Loucy (cell line): ENCODE data around the gene ERCC5.

Experiments used
- H2AFZ ChIP-seq: fragments of 200-600 bp; sonication (generic); 2 replicates; pipeline ENCODE4 v1.6.0; 2016; ENCODE audit warnings: antibody characterized with exemption, mild to moderate bottlenecking, low read length, moderate library complexity
- H3F3A ChIP-seq: fragments of 200-600 bp; 2 replicates; pipeline ENCODE4 v1.6.0; 2016; ENCODE audit warnings: antibody characterized with exemption, low read depth, mild to moderate bottlenecking
- H3K27me3 ChIP-seq: fragments of 200-600 bp; sonication (generic); 2 replicates; pipeline ENCODE4 v1.6.1; 2014; ENCODE audit warnings: low read length, mild to moderate bottlenecking; ENCODE audit not compliant: insufficient read depth, poor library complexity, severe bottlenecking
- H3K36me3 ChIP-seq: fragments of 200-600 bp; sonication (generic); 2 replicates; pipeline ENCODE4 v1.6.1; 2016; ENCODE audit warnings: low read length; ENCODE audit not compliant: insufficient read depth
- H3K4me1 ChIP-seq: fragments of 200-600 bp; sonication (generic); 2 replicates; pipeline ENCODE4 v1.5.1; 2014; ENCODE audit warnings: low read length, mild to moderate bottlenecking; ENCODE audit not compliant: insufficient read depth, poor library complexity, severe bottlenecking
- H3K4me2 ChIP-seq: fragments of 200-600 bp; sonication (generic); 2 replicates; pipeline ENCODE4 v1.6.0; 2014; ENCODE audit warnings: antibody characterized with exemption, low read length, low read depth, mild to moderate bottlenecking; ENCODE audit not compliant: poor library complexity, severe bottlenecking
- H3K4me3 ChIP-seq: fragments of 200-600 bp; sonication (generic); 2 replicates; pipeline ENCODE4 v1.5.1; 2014; ENCODE audit warnings: low read length, mild to moderate bottlenecking, mixed read lengths; ENCODE audit not compliant: poor library complexity, severe bottlenecking
- H3K79me2 ChIP-seq: fragments of 200-600 bp; sonication (generic); 2 replicates; pipeline ENCODE4 v1.6.1; 2014; ENCODE audit warnings: low read length; ENCODE audit not compliant: insufficient read depth
- H3K9ac ChIP-seq: fragments of 200-600 bp; sonication (generic); 2 replicates; pipeline ENCODE4 v1.6.0; 2014; ENCODE audit warnings: mild to moderate bottlenecking, low read depth, low read length, moderate library complexity; ENCODE audit not compliant: poor library complexity, severe bottlenecking
- H3K9me2 ChIP-seq: fragments of 200-600 bp; sonication (generic); replicated peaks from 2 replicates; pipeline ENCODE4 v1.6.1; 2016; ENCODE audit warnings: low read depth, low read length, mixed read lengths
- H3K9me3 ChIP-seq: fragments of 200-600 bp; sonication (generic); 2 replicates; pipeline ENCODE4 v1.6.1; 2014; ENCODE audit warnings: mild to moderate bottlenecking, antibody characterized with exemption, low read length, low read depth; ENCODE audit not compliant: insufficient read depth
- H4K20me1 ChIP-seq: fragments of 200-600 bp; sonication (generic); 2 replicates; pipeline ENCODE4 v1.6.0; 2014; ENCODE audit warnings: antibody characterized with exemption, low read length, mild to moderate bottlenecking; ENCODE audit not compliant: insufficient read depth, poor library complexity, severe bottlenecking
- CTCF ChIP-seq: fragments of 200-600 bp; sonication (generic); conservative IDR thresholded peaks from 2 replicates; pipeline ENCODE4 v1.5.1; 2014; ENCODE audit warnings: mild to moderate bottlenecking, antibody characterized with exemption, low read length
- EZH2phosphoT487 ChIP-seq: fragments of 200-600 bp; IDR thresholded peaks from 2 replicates; pipeline ENCODE4 v1.6.1; 2018; ENCODE audit warnings: antibody characterized with exemption, mild to moderate bottlenecking, moderate library complexity, borderline replicate concordance

Gene ERCC5

GRCh38 chr13:102830646-102831045 lies 15.2 kb upstream of the ERCC5 start:
- Histone ChIP-seq H3K4me3 (no peak overlapping the region), H3K4me1 (no peaks in the 10 kb centered on the region), H2AFZ (no peak overlapping the region), H3K9me2 (no peaks in the 10 kb centered on the region), H3K79me2 (no peaks in the 10 kb centered on the region), H3K4me2 (no peak overlapping the region), H3K9me3 (no peaks in the 10 kb centered on the region), H3K36me3 (no peaks in the 10 kb centered on the region), H3F3A (no peaks in the 10 kb centered on the region), H3K27me3 (no peaks in the 10 kb centered on the region), H4K20me1 (no peaks in the 10 kb centered on the region), H3K9ac (no peak overlapping the region)
- TF ChIP-seq CTCF (no peak), EZH2phosphoT487 (no peak)

GRCh38 chr13:102836471-102836870 lies 9.4 kb upstream of the ERCC5 start:
- Histone ChIP-seq H2AFZ (no peak overlapping the region), H3K4me3 (no peak overlapping the region), H4K20me1 (no peaks in the 10 kb centered on the region), H3K9me2 (no peaks in the 10 kb centered on the region), H3K9me3 (no peaks in the 10 kb centered on the region), H3K9ac (no peak overlapping the region), H3K36me3 (no peaks in the 10 kb centered on the region), H3K79me2 (no peaks in the 10 kb centered on the region), H3K27me3 (no peaks in the 10 kb centered on the region), H3F3A (no peaks in the 10 kb centered on the region), H3K4me1 (no peaks in the 10 kb centered on the region), H3K4me2 (no peak overlapping the region)
- TF ChIP-seq EZH2phosphoT487 (no peak), CTCF (no peak)

- TF ChIP-seq EZH2phosphoT487, result no peak
- no peak for TF ChIP-seq CTCF
- no peaks in the 10 kb centered on the region for H3K27me3 ChIP-seq
- no peaks in the 10 kb centered on the region for H3K9me2 ChIP-seq
- H3K4me2 ChIP-seq, result no peak overlapping the region
- H2AFZ ChIP-seq, result no peak overlapping the region
- no peaks in the 10 kb centered on the region for H3F3A ChIP-seq
- no peak overlapping the region for H3K9ac ChIP-seq
- no peak overlapping the region for H3K4me3 ChIP-seq
- no peaks in the 10 kb centered on the region for H4K20me1 ChIP-seq
- no peaks in the 10 kb centered on the region for H3K9me3 ChIP-seq
- no peaks in the 10 kb centered on the region for H3K79me2 ChIP-seq
- H3K4me1 ChIP-seq, result no peaks in the 10 kb centered on the region
- H3K36me3 ChIP-seq, result no peaks in the 10 kb centered on the region
Measured at GRCh38 chr13:102838273-102838672, 7.6 kb upstream of the ERCC5 start.
